ENCODE data around the gene CDKL1.

CDKL1 gene

DNA sequence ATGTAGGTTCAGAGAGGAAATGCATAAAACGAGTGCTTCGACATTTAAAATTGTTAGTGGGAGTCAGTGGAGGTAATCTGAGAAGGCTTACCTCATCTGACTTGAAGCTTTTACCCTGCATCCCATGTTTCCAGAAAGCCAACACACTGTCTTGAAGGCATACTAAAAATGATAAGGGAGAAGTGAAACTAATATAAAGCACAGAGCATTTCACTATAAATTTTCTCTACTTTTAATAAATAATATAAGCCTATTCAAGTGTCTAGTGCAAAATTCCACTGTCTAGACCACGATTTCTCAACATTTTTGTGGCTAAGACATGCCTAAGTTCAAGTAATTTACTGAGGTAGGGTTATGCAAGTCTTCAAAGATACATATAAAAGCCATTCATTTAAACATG is 29.1 kb upstream of the CDKL1 start:
- ATAC-seq, result peak; percentile 31; the same call in 2 of the 3 replicates
- TF ChIP-seq CSDC2 (CRISPR knock-in tag; IDR thresholded peaks at IDR 0.05) (no peak), SNAI2 (CRISPR knock-in tag; IDR thresholded peaks at IDR 0.05) (no peak), ISL1 (CRISPR knock-in tag; IDR thresholded peaks at IDR 0.05) (no peak), OSR1 (CRISPR knock-in tag; IDR thresholded peaks at IDR 0.05) (no peak), TOX (CRISPR knock-in tag; IDR thresholded peaks at IDR 0.05; ENCODE audit: borderline replicate concordance) (no peak)
- TF ChIP-seq, protein P1, sequence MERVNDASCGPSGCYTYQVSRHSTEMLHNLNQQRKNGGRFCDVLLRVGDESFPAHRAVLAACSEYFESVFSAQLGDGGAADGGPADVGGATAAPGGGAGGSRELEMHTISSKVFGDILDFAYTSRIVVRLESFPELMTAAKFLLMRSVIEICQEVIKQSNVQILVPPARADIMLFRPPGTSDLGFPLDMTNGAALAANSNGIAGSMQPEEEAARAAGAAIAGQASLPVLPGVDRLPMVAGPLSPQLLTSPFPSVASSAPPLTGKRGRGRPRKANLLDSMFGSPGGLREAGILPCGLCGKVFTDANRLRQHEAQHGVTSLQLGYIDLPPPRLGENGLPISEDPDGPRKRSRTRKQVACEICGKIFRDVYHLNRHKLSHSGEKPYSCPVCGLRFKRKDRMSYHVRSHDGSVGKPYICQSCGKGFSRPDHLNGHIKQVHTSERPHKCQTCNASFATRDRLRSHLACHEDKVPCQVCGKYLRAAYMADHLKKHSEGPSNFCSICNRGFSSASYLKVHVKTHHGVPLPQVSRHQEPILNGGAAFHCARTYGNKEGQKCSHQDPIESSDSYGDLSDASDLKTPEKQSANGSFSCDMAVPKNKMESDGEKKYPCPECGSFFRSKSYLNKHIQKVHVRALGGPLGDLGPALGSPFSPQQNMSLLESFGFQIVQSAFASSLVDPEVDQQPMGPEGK (CRISPR knock-in tag; IDR thresholded peaks at IDR 0.05; ENCODE audit: borderline replicate concordance), result no peak
- TF ChIP-seq, protein P2, sequence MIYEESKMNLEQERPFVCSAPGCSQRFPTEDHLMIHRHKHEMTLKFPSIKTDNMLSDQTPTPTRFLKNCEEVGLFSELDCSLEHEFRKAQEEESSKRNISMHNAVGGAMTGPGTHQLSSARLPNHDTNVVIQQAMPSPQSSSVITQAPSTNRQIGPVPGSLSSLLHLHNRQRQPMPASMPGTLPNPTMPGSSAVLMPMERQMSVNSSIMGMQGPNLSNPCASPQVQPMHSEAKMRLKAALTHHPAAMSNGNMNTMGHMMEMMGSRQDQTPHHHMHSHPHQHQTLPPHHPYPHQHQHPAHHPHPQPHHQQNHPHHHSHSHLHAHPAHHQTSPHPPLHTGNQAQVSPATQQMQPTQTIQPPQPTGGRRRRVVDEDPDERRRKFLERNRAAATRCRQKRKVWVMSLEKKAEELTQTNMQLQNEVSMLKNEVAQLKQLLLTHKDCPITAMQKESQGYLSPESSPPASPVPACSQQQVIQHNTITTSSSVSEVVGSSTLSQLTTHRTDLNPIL (CRISPR knock-in tag; IDR thresholded peaks at IDR 0.05; ENCODE audit: low read depth), result no peak

DNA sequence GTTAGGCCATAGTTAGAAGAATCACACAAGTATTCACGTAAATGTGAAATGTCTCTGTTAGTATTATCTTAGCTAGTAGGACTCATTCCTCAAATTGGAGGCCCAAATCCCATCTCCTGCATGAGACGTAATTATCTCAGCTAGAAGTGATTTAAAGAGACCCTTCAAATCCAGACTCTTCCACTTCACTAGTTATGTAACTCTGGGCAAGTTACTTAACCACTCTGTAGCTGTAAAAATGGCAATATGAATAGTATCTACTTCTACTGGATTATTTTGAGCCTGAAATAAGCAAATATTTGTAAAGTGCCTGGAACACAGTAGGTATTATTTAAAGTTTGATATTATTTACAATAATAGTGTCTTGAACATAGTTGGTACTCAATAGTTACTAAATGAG is 28.4 kb upstream of the CDKL1 start:
- ATAC-seq, result no peak
- TF ChIP-seq ESRRG (CRISPR knock-in tag; IDR thresholded peaks at IDR 0.05) (no peak), RARB (CRISPR knock-in tag; IDR thresholded peaks at IDR 0.05) (no peak)

DNA sequence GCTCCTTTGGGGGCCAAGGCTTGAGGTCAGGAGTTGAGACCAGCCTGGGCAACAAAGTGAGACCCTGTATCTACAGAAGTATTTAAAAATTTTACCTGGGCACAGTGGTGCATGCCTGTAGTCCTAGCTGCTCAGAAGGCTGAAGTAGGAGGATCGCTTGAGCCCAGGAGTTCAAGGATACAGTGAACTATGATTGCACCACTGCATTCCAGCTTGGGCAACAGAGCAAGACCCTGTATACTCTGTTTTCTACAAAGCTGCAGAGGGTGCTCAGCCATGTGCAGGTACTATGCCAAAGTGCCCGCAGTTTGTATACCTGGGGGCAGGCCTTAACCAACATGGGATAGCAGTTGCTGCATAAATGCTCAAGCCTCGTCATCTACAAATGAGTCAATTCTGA is 26.8 kb upstream of the CDKL1 start:
- no peak for ATAC-seq

More for the DNA sequence above, 26.8 kb upstream of the CDKL1 start:
- TF ChIP-seq PPARA (CRISPR knock-in tag; IDR thresholded peaks at IDR 0.05; ENCODE audit: borderline replicate concordance), result no peak
- TF ChIP-seq ISL1 (CRISPR knock-in tag; IDR thresholded peaks at IDR 0.05), result no peak
- TF ChIP-seq TOX (CRISPR knock-in tag; IDR thresholded peaks at IDR 0.05; ENCODE audit: borderline replicate concordance), result no peak
- TF ChIP-seq, protein P3, sequence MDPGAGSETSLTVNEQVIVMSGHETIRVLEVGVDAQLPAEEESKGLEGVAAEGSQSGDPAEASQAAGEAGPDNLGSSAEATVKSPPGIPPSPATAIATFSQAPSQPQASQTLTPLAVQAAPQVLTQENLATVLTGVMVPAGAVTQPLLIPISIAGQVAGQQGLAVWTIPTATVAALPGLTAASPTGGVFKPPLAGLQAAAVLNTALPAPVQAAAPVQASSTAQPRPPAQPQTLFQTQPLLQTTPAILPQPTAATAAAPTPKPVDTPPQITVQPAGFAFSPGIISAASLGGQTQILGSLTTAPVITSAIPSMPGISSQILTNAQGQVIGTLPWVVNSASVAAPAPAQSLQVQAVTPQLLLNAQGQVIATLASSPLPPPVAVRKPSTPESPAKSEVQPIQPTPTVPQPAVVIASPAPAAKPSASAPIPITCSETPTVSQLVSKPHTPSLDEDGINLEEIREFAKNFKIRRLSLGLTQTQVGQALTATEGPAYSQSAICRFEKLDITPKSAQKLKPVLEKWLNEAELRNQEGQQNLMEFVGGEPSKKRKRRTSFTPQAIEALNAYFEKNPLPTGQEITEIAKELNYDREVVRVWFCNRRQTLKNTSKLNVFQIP (CRISPR knock-in tag; IDR thresholded peaks at IDR 0.05; ENCODE audit: borderline replicate concordance, low read depth), result no peak
- TF ChIP-seq ZNF565 (CRISPR knock-in tag; conservative IDR thresholded peaks at IDR 0.05; ENCODE audit: low read depth), result no peak
- TF ChIP-seq ZFP30 (CRISPR knock-in tag; IDR thresholded peaks at IDR 0.05), result no peak
- no peak for TF ChIP-seq OSR1 (CRISPR knock-in tag; IDR thresholded peaks at IDR 0.05)
- TF ChIP-seq GLIS3 (CRISPR knock-in tag; IDR thresholded peaks at IDR 0.05), result no peak
- TF ChIP-seq, protein P2 (CRISPR knock-in tag; IDR thresholded peaks at IDR 0.05; ENCODE audit: low read depth), result no peak
- no peak for TF ChIP-seq RARB (CRISPR knock-in tag; IDR thresholded peaks at IDR 0.05)
- TF ChIP-seq, protein P1 (CRISPR knock-in tag; IDR thresholded peaks at IDR 0.05; ENCODE audit: borderline replicate concordance), result no peak
- TF ChIP-seq CSDC2 (CRISPR knock-in tag; IDR thresholded peaks at IDR 0.05), result no peak
- TF ChIP-seq, protein P4, sequence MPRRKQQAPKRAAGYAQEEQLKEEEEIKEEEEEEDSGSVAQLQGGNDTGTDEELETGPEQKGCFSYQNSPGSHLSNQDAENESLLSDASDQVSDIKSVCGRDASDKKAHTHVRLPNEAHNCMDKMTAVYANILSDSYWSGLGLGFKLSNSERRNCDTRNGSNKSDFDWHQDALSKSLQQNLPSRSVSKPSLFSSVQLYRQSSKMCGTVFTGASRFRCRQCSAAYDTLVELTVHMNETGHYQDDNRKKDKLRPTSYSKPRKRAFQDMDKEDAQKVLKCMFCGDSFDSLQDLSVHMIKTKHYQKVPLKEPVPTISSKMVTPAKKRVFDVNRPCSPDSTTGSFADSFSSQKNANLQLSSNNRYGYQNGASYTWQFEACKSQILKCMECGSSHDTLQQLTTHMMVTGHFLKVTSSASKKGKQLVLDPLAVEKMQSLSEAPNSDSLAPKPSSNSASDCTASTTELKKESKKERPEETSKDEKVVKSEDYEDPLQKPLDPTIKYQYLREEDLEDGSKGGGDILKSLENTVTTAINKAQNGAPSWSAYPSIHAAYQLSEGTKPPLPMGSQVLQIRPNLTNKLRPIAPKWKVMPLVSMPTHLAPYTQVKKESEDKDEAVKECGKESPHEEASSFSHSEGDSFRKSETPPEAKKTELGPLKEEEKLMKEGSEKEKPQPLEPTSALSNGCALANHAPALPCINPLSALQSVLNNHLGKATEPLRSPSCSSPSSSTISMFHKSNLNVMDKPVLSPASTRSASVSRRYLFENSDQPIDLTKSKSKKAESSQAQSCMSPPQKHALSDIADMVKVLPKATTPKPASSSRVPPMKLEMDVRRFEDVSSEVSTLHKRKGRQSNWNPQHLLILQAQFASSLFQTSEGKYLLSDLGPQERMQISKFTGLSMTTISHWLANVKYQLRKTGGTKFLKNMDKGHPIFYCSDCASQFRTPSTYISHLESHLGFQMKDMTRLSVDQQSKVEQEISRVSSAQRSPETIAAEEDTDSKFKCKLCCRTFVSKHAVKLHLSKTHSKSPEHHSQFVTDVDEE (CRISPR knock-in tag; IDR thresholded peaks at IDR 0.05), result no peak
- no peak for TF ChIP-seq BACH2 (CRISPR knock-in tag; IDR thresholded peaks at IDR 0.05; ENCODE audit: borderline replicate concordance)
- no peak for TF ChIP-seq TCF4 (CRISPR knock-in tag; IDR thresholded peaks at IDR 0.05; ENCODE audit: borderline replicate concordance)
- no peak for TF ChIP-seq ZNF8 (CRISPR knock-in tag; IDR thresholded peaks at IDR 0.05)
- TF ChIP-seq ARNTL (CRISPR knock-in tag; IDR thresholded peaks at IDR 0.05; ENCODE audit: borderline replicate concordance, low read depth), result no peak
- TF ChIP-seq ESRRG (CRISPR knock-in tag; IDR thresholded peaks at IDR 0.05), result no peak
- no peak for TF ChIP-seq ZC3H10 (CRISPR knock-in tag; IDR thresholded peaks at IDR 0.05)
- no peak for TF ChIP-seq ZNF70 (CRISPR knock-in tag; IDR thresholded peaks at IDR 0.05)

Measured in SK-N-SH treated with all-trans-retinoic acid at 6 μM for 48 hours (cell line).